Endothelial cell of umbilical vein (primary cell): ENCODE results near the gene CMC1. TPM values are rescaled to one million over a fixed set of nuclear protein-coding genes. Genes with fewer than 3 reads are reported as not detected.

Experiments used
- BruUV-seq: library from RNA; stranded (reverse); fragments of 400-500 nt; replicated peaks from 2 replicates; lab custom pipeline; 2021; lab: Mats Ljungman, UMichigan
- CTCF ChIA-PET: fragments of 300-600, 350-600 bp; sonication (Branson Sonifier 250); formaldehyde crosslinking; loops from one replicate; lab custom pipeline; 2021; ENCODE audit warnings: antibody characterized with exemption, inconsistent platforms; lab: Charles Lee
- POLR2A ChIA-PET: fragments of 300-600, 350-600 bp; sonication (Branson Sonifier 250); formaldehyde crosslinking; loops from one replicate; lab custom pipeline; 2021; ENCODE audit warnings: antibody characterized with exemption, inconsistent platforms; lab: Charles Lee
- DNase-seq: peaks from one replicate; pipeline ENCODE4 v3.0.0-alpha.2; 2011; ENCODE audit warnings: low read depth, low spot score
- FAIRE-seq: peaks from 2 replicates; lab custom pipeline; 2011; peaks lifted over from hg19 to GRCh38; lab: Jason Lieb, UNC
- H2AFZ ChIP-seq: 2 replicates; pipeline ENCODE4 v1.6.0; 2012; ENCODE audit warnings: low read depth, low read length, control low read depth, inconsistent platforms
- H3K27ac ChIP-seq: 2 replicates; pipeline ENCODE4 v1.5.1; 2011; ENCODE audit warnings: low read depth, mild to moderate bottlenecking, control low read depth, low read length, moderate library complexity; ENCODE audit not compliant: insufficient read depth
- H3K27me3 ChIP-seq, 2 experiments: 2 replicates each; pipeline versions ENCODE4 v1.6.0 to v1.6.1; 2011; ENCODE audit warnings: low read length in 2 of 2, mixed read lengths in 1 of 2; ENCODE audit not compliant: control insufficient read depth in 2 of 2, insufficient read depth in 2 of 2
- H3K36me3 ChIP-seq, 2 experiments: 2 replicates in 1 of 2; 3 replicates in 1 of 2; pipeline ENCODE4 v1.5.1; 2011; ENCODE audit warnings: low read length in 2 of 2, mild to moderate bottlenecking in 1 of 2, moderate library complexity in 1 of 2; ENCODE audit not compliant: control insufficient read depth in 2 of 2, insufficient read depth in 2 of 2; ENCODE audit errors: extremely low read depth in 1 of 2
- H3K4me1 ChIP-seq: 3 replicates; pipeline ENCODE4 v1.5.1; 2011; ENCODE audit warnings: mild to moderate bottlenecking, low read length; ENCODE audit not compliant: control insufficient read depth, insufficient read depth; ENCODE audit errors: extremely low read depth
- H3K4me2 ChIP-seq: 2 replicates; pipeline ENCODE4 v1.6.1; 2011; ENCODE audit warnings: low read length, control low read depth, mixed read lengths; ENCODE audit not compliant: insufficient read depth
- H3K4me3 ChIP-seq, 3 experiments: fragments of 200-600 bp in 1 of 3; sonication (generic), shearing (Covaris generic) in 1 of 3; replicated peaks in 1 of 3; 2 replicates each; pipeline ENCODE4 v1.5.1; 2011 to 2016; ENCODE audit warnings: control low read depth in 3 of 3, low read length in 3 of 3, mild to moderate bottlenecking in 2 of 3, inconsistent platforms in 1 of 3, low read depth in 1 of 3, moderate library complexity in 1 of 3; ENCODE audit not compliant: insufficient read depth in 1 of 3
- H3K79me2 ChIP-seq: 2 replicates; pipeline ENCODE4 v1.6.0; 2012; ENCODE audit warnings: low read length, inconsistent platforms; ENCODE audit not compliant: control insufficient read depth, insufficient read depth
- H3K9ac ChIP-seq: replicated peaks from 2 replicates; pipeline ENCODE3; 2011; ENCODE audit warnings: low read length, control low read depth; ENCODE audit not compliant: insufficient read depth; ENCODE audit errors: extremely low read depth
- H3K9me1 ChIP-seq: replicated peaks from 3 replicates; pipeline ENCODE4 v1.6.0; 2011; ENCODE audit warnings: mild to moderate bottlenecking, low read length; ENCODE audit not compliant: control insufficient read depth, insufficient read depth; ENCODE audit errors: extremely low read depth
- H3K9me3 ChIP-seq: replicated peaks from 2 replicates; pipeline ENCODE4 v1.5.1; 2012; ENCODE audit warnings: low read length, inconsistent platforms; ENCODE audit not compliant: control insufficient read depth, insufficient read depth
- H4K20me1 ChIP-seq: replicated peaks from 2 replicates; pipeline ENCODE3; 2011; ENCODE audit warnings: mild to moderate bottlenecking, low read length; ENCODE audit not compliant: control insufficient read depth, insufficient read depth; ENCODE audit errors: extremely low read depth
- EZH2 ChIP-seq: IDR thresholded peaks from 2 replicates; pipeline ENCODE4 v1.6.1; 2012; ENCODE audit warnings: borderline replicate concordance, low read depth, mild to moderate bottlenecking, moderate library complexity, low read length, inconsistent platforms; ENCODE audit not compliant: severe bottlenecking
- FOS ChIP-seq: IDR thresholded peaks from 2 replicates; pipeline ENCODE4 v1.6.1; 2011; ENCODE audit warnings: mild to moderate bottlenecking, low read length, moderate library complexity, borderline replicate concordance; ENCODE audit not compliant: insufficient read depth
- GATA2 ChIP-seq: IDR thresholded peaks from 2 replicates; pipeline ENCODE4 v1.7.0; 2011; ENCODE audit warnings: low read depth, mild to moderate bottlenecking, moderate library complexity, mixed read lengths, low read length; ENCODE audit not compliant: insufficient read length, insufficient read depth
- JUN ChIP-seq: IDR thresholded peaks from 2 replicates; pipeline ENCODE4 v1.6.1; 2011; ENCODE audit warnings: borderline replicate concordance, low read depth; ENCODE audit not compliant: insufficient read length, insufficient read depth
- MYC ChIP-seq: IDR thresholded peaks from one replicate; pipeline ENCODE4 v1.6.1; 2011; ENCODE audit warnings: mild to moderate bottlenecking, low read depth, low read length
- POLR2A ChIP-seq: IDR thresholded peaks from 2 replicates; pipeline ENCODE4 v1.6.1; 2012; ENCODE audit warnings: low read depth, mild to moderate bottlenecking, control low read depth, low read length
- POLR2AphosphoS5 ChIP-seq: IDR thresholded peaks from 2 replicates; pipeline ENCODE4 v1.6.1; 2012; ENCODE audit warnings: low read depth, mild to moderate bottlenecking, control low read depth, low read length, moderate library complexity; ENCODE audit not compliant: insufficient read depth
- dilution Hi-C: fragments of 300-500 bp; cut with MboI; formaldehyde crosslinking; loops from one replicate; pipeline ENCODE4 v1.15.0; 2019; ENCODE audit warnings: low sequenced_read_pairs; ENCODE audit not compliant: extremely low pct_ligation_motif_present
- intact Hi-C: fragments of 100-400 bp; cut with micrococcal nuclease; formaldehyde crosslinking; loops from one replicate; pipeline ENCODE4 v1.10.0; 2022
- polyA plus RNA-seq, 4 experiments: library from polyadenylated mRNA; depleted of rRNA in 3 of 4; stranded (reverse) in 3 of 4; unstranded in 1 of 4; fragments of >200 nt; gene quantifications; 2 replicates each; pipeline versions ENCODE4 v1.2.1 to v1.2.3, GENCODE V29; 2011 to 2012; ENCODE audit warnings: missing spikeins in 1 of 4
- total RNA-seq: library from RNA; stranded (reverse); gene quantifications from 2 replicates; pipeline ENCODE4 v1.2.3, GENCODE V29; 2021
- TF ChIP-seq, protein P1 (sequence below), 2 donors: IDR thresholded peaks; 1 replicate in 1 of 2; 2 replicates in 1 of 2; pipeline ENCODE4 v1.5.1; 2011; ENCODE audit warnings: low read length in 2 of 2, mild to moderate bottlenecking in 2 of 2, moderate library complexity in 2 of 2, control low read depth in 1 of 2, inconsistent platforms in 1 of 2, low read depth in 1 of 2; ENCODE audit not compliant: insufficient read depth in 1 of 2; ENCODE audit errors: extremely low read depth in 1 of 2
- TF ChIP-seq, protein P2 (sequence below): IDR thresholded peaks from 2 replicates; pipeline ENCODE4 v1.6.1; 2011; ENCODE audit not compliant: insufficient read depth, insufficient read length

Gene CMC1
- total and polyA plus RNA-seq, 2 donors (not counting 3 experiments of a cell fraction or from before 2014, with no cell fraction given): 13.1 to 18.6 TPM

DNA sequence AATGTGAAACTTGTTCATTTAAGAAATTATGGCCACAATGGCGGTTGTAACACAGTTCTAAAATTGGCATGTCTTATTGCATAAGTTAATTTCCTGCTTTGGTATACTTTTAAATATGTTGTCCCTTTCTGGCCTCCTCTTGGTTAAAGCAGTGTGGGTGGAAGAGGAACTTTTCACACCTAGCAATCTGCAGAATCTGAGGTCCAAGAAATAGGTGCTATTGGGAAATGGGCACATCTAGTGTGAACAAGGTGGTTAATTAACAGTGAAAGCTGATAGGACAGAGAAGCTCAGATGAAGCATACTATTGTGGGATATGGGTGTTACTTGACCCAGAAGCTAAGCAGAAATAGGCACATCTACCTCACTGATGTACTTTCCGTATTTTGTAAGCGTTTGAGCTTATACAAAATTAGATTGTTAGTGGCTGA lies 10.6 kb downstream of the CMC1 start:
- BruUV-seq: no TSS peak
- H3K9me1 ChIP-seq: no peaks in the 10 kb centered on the region
- H3K4me1 ChIP-seq: no peaks in the 10 kb centered on the region
- H2AFZ ChIP-seq: no peak overlapping the region
- no peaks in the 10 kb centered on the region for H3K36me3 ChIP-seq
- H4K20me1 ChIP-seq: peaks cover 2% of the 10 kb centered on the region
- no peak overlapping the region for H3K9ac ChIP-seq
- no peak for DNase-seq
- intact Hi-C loops: no loop called here
- H3K27ac ChIP-seq: no peak overlapping the region
- dilution Hi-C loops: no loop called here
- H3K79me2 ChIP-seq: peaks cover 26% of the 10 kb centered on the region
- ChIA-PET POLR2A (no interaction called here), CTCF (no interaction called here)
- no peak for TF ChIP-seq POLR2AphosphoS5
- TF ChIP-seq EZH2: no peak
- TF ChIP-seq GATA2: no peak
- no peak for TF ChIP-seq FOS
- TF ChIP-seq, protein P1, sequence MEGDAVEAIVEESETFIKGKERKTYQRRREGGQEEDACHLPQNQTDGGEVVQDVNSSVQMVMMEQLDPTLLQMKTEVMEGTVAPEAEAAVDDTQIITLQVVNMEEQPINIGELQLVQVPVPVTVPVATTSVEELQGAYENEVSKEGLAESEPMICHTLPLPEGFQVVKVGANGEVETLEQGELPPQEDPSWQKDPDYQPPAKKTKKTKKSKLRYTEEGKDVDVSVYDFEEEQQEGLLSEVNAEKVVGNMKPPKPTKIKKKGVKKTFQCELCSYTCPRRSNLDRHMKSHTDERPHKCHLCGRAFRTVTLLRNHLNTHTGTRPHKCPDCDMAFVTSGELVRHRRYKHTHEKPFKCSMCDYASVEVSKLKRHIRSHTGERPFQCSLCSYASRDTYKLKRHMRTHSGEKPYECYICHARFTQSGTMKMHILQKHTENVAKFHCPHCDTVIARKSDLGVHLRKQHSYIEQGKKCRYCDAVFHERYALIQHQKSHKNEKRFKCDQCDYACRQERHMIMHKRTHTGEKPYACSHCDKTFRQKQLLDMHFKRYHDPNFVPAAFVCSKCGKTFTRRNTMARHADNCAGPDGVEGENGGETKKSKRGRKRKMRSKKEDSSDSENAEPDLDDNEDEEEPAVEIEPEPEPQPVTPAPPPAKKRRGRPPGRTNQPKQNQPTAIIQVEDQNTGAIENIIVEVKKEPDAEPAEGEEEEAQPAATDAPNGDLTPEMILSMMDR (IDR thresholded peaks at IDR 0.05; ENCODE audit: extremely low read depth in 1 of 2, insufficient read depth in 1 of 2, low read depth in 1 of 2, low read length in 2 of 2): no peak
- no peak for TF ChIP-seq POLR2A
- TF ChIP-seq MYC: no peak
- TF ChIP-seq, protein P2, sequence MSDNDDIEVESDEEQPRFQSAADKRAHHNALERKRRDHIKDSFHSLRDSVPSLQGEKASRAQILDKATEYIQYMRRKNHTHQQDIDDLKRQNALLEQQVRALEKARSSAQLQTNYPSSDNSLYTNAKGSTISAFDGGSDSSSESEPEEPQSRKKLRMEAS: no peak
- no peak for TF ChIP-seq JUN
- no peaks in the 10 kb centered on the region for H3K9me3 ChIP-seq
- H3K4me2 ChIP-seq: no peak overlapping the region
- H3K4me3 ChIP-seq: no peak overlapping the region
- no peak for FAIRE-seq
- no peaks in the 10 kb centered on the region for H3K27me3 ChIP-seq
